Mammary epithelial cell (primary cell): ENCODE data around the gene EXD3.

ENCODE experiments used
- EZH2 ChIP-seq: IDR thresholded peaks from 2 replicates; pipeline ENCODE4 v1.6.1; 2012; ENCODE audit warnings: low read length, inconsistent platforms, borderline replicate concordance
- TF ChIP-seq, protein P1 (sequence below), 2 donors: IDR thresholded peaks in 1 of 2; conservative IDR thresholded peaks in 1 of 2; 2 replicates each; pipeline ENCODE4 v1.5.1; 2011 to 2012; ENCODE audit warnings: inconsistent platforms in 2 of 2, low read length in 2 of 2, mild to moderate bottlenecking in 2 of 2, control low read depth in 1 of 2, low read depth in 1 of 2; ENCODE audit not compliant: insufficient read depth in 1 of 2; ENCODE audit errors: extremely low read depth in 1 of 2

- TF ChIP-seq, protein P1, sequence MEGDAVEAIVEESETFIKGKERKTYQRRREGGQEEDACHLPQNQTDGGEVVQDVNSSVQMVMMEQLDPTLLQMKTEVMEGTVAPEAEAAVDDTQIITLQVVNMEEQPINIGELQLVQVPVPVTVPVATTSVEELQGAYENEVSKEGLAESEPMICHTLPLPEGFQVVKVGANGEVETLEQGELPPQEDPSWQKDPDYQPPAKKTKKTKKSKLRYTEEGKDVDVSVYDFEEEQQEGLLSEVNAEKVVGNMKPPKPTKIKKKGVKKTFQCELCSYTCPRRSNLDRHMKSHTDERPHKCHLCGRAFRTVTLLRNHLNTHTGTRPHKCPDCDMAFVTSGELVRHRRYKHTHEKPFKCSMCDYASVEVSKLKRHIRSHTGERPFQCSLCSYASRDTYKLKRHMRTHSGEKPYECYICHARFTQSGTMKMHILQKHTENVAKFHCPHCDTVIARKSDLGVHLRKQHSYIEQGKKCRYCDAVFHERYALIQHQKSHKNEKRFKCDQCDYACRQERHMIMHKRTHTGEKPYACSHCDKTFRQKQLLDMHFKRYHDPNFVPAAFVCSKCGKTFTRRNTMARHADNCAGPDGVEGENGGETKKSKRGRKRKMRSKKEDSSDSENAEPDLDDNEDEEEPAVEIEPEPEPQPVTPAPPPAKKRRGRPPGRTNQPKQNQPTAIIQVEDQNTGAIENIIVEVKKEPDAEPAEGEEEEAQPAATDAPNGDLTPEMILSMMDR (conservative IDR thresholded peaks at IDR 0.05 in 1 of 2, IDR thresholded peaks at IDR 0.05 in 1 of 2; ENCODE audit: extremely low read depth in 1 of 2, insufficient read depth in 1 of 2, low read depth in 1 of 2, low read length in 2 of 2): no peak
- TF ChIP-seq EZH2: no peak
Measured at GRCh38 chr9:137342482-137342881, 80.5 kb downstream of the EXD3 start.
